PC-3 (cell line): ENCODE measurements around the gene TRRAP.

Experiments
- EZH2 ChIP-seq: fragments of 300-600 bp; sonication (generic); IDR thresholded peaks from one replicate; pipeline ENCODE4 v1.6.1; 2017; ENCODE audit warnings: antibody characterized with exemption, mild to moderate bottlenecking, low read length; ENCODE audit not compliant: unreplicated experiment
- TF ChIP-seq, protein P1 (sequence below): fragments of 300-600 bp; sonication (generic); conservative IDR thresholded peaks from 2 replicates; pipeline ENCODE4 v1.5.1; 2017; ENCODE audit warnings: antibody characterized with exemption, low read depth, mild to moderate bottlenecking, low read length

GRCh38 chr7:98996150-98996552 is 117.8 kb downstream of the TRRAP start:
- TF ChIP-seq, protein P1, sequence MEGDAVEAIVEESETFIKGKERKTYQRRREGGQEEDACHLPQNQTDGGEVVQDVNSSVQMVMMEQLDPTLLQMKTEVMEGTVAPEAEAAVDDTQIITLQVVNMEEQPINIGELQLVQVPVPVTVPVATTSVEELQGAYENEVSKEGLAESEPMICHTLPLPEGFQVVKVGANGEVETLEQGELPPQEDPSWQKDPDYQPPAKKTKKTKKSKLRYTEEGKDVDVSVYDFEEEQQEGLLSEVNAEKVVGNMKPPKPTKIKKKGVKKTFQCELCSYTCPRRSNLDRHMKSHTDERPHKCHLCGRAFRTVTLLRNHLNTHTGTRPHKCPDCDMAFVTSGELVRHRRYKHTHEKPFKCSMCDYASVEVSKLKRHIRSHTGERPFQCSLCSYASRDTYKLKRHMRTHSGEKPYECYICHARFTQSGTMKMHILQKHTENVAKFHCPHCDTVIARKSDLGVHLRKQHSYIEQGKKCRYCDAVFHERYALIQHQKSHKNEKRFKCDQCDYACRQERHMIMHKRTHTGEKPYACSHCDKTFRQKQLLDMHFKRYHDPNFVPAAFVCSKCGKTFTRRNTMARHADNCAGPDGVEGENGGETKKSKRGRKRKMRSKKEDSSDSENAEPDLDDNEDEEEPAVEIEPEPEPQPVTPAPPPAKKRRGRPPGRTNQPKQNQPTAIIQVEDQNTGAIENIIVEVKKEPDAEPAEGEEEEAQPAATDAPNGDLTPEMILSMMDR = no peak
- TF ChIP-seq EZH2 = no peak
